HUDEP-2 (cell line): ENCODE measurements around the gene NYNRIN.
A peak's percentile ranks its signal among the peaks of the same experiment; 100 is the strongest.

Experiments used
- DNase-seq, 76 experiments: peaks; one replicate each; lab custom pipeline; 2025; ENCODE audit not compliant: unreplicated experiment in 76 of 76; lab: John Stamatoyannopoulos, UW

The NYNRIN gene

GRCh38 chr14:24411443-24412389, 12.9 kb downstream of the NYNRIN start:
- DNase-seq = peak in 29 of 76 experiments; percentile 5 to 53 (median 26)

GRCh38 chr14:24414077-24414476, 15.3 kb downstream of the NYNRIN start:
- no peak for DNase-seq

- no peak for DNase-seq
These were observed 16.1 kb downstream of the NYNRIN start for GRCh38 chr14:24414732-24415420.

GRCh38 chr14:24415421-24416253, 16.8 kb downstream of the NYNRIN start:
- no peak for DNase-seq

GRCh38 chr14:24416254-24416931, 17.6 kb downstream of the NYNRIN start:
- peak in 3 of 76 experiments; percentile 21 to 39 (median 34) for DNase-seq

- DNase-seq = no peak
These were observed 18.3 kb downstream of the NYNRIN start for GRCh38 chr14:24416932-24417619.

- DNase-seq = no peak
These were observed 19.2 kb downstream of the NYNRIN start for GRCh38 chr14:24417832-24418491.

GRCh38 chr14:24418492-24418873, 19.7 kb downstream of the NYNRIN start:
- DNase-seq = no peak

- no peak for DNase-seq
These were observed 23.5 kb downstream of the NYNRIN start for GRCh38 chr14:24422261-24422660.

GRCh38 chr14:24422694-24423601, 24.1 kb downstream of the NYNRIN start:
- no peak for DNase-seq

GRCh38 chr14:24425704-24426103, 26.9 kb downstream of the NYNRIN start:
- DNase-seq = peak in 47 of 76 experiments; percentile 9 to 90 (median 77)

- DNase-seq = peak in 1 of 76 experiments; percentile 48
These were observed 27.5 kb downstream of the NYNRIN start for GRCh38 chr14:24426150-24426911.

GRCh38 chr14:24426912-24427536, 28.2 kb downstream of the NYNRIN start:
- DNase-seq = peak in 1 of 76 experiments; percentile 12

GRCh38 chr14:24427537-24428508, 29.0 kb downstream of the NYNRIN start:
- no peak for DNase-seq

GRCh38 chr14:24428628-24429394, 30.0 kb downstream of the NYNRIN start:
- DNase-seq = peak in 2 of 76 experiments; percentile 8 to 32
